RWPE1 (cell line): Measurements from ENCODE around the gene SKI.

ENCODE experiments used
- CTCF ChIA-PET: fragments of 350-600 bp; sonication (Branson Sonifier 250); formaldehyde crosslinking; extraction: SDS; loops from one replicate; lab custom pipeline; 2021; lab: Yijun Ruan, JAX
- POLR2A ChIA-PET: fragments of 400-600 bp; formaldehyde crosslinking; extraction: SDS; loops from one replicate; lab custom pipeline; 2020; ENCODE audit warnings: antibody characterized with exemption; ENCODE audit not compliant: low non-redundant PET; lab: Yijun Ruan, JAX
- DNase-seq: peaks from one replicate; pipeline ENCODE4 v3.0.0; 2012; ENCODE audit warnings: low spot score
- H3K27ac ChIP-seq: fragments of 450-650 bp; 2 replicates; pipeline ENCODE4 v1.5.1; 2017
- CTCF ChIP-seq: fragments of 450-650 bp; conservative IDR thresholded peaks from 2 replicates; pipeline ENCODE4 v1.5.1; 2017; ENCODE audit warnings: low read depth, mild to moderate bottlenecking

Gene SKI

DNA sequence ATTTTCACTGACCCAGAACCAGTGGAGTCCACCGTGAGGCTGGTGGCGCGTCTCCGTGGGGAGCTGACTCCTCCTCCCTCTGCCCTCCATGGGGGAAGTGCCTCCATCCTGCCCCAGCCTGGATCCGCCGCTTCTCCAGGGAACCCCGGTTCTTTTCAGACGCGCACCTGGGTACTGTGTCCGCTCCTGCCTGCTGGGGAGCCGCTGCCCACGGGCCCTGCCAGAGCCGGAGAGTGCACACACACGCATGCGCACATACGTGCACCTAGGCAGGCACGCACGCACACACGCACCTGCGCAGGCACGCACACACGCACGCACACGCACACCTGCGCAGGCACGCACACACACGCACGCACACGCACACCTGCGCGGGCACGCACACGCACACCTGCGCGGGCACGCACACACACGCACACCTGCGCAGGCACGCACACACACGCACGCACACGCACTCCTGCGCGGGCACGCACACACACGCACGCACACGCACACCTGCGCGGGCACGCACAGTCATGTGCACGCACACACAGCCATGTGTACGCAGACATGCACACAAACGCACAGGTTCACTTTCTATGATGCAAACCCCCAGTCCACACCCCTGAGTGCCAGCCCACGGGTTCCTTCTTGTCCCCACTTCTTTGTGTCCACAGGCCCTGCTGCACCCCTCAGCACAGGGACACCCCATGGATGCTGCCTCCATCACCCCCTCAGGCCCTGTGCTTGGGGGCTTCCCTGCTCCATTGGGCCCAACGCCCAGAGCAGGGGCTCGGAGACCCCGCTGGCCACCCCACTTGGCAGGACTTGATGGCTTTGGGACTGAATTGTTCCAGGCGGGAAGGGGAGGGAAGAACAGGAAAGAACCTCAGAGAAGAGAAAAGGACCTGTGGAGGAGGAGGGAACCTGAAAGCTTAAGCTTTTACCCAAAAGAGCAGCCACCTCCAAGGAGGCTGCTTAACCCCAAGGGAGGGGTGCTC, 120.5 kb downstream of the SKI start:
- no peak for TF ChIP-seq CTCF
- no peak for DNase-seq
- CTCF ChIA-PET = no interaction called here
- POLR2A ChIA-PET = no interaction called here
- no peak overlapping the region for H3K27ac ChIP-seq

- H3K27ac ChIP-seq = no peak overlapping the region
- DNase-seq = no peak
- ChIA-PET CTCF (no interaction called here), POLR2A (no interaction called here)
- TF ChIP-seq CTCF = no peak
These were observed 121.7 kb downstream of the SKI start for GRCh38 chr1:2349806-2350205.

DNA sequence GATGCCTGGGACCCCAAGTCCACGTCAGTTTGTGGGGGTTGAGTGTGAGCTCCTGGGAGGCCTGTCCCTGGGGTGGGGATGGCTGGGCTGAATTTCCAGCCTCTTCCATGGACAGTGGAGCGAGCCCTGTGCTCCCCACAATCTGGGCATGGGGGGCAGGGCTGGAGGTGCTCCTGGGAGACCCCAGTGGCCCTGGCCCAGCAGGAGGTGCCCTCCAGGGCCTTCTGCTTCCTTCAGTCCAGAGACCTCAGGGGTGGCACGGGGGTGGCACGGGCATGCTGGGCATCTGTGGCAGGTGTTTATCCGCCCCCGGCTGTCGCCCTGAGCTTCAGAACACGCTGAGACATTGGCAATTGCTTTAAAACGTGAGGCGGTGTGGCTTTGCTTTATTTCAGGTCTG, 122.4 kb downstream of the SKI start:
- ChIA-PET CTCF (no interaction called here), POLR2A (no interaction called here)
- no peak overlapping the region for H3K27ac ChIP-seq
- DNase-seq = no peak
- TF ChIP-seq CTCF = no peak

DNA sequence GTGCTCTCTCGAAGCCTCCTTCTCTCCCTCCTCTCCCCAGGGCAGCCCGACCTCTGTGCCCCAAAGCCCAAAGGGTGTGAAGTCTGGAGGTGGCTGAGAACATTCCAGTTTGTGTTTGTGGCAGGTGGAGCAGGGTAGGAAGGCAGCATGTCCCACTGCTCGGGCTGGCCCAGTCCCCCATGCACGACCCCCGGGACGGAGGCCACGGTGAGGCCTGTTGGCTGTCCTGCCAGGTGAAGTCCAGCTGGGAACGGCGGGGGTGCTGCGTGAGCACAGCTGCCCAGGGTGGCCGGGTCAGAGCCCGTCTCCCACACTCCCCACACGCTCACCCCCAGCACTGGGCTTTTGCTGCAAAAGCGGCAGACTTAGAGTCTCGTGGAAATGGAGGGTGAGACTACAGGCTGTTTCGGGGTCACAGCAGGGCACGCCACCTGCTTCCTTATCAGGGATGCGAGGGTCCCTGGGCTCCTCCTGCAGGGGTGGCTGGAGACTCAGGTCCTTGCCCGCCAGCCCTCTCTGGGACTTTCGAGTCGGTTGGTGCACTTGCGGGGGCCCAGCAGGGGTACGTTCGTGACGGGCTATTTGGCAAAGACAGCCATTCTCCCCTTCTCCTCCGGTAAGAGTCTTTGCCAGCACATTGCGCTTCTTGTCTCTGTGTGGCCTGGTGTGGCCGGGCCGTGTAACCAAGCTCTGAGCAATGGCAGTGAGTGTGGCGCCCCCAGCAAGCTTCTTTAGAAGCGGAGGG, 123.0 kb downstream of the SKI start:
- no peak overlapping the region for H3K27ac ChIP-seq
- ChIA-PET CTCF (interaction anchor here (0.6 kb wide), 1 partner anchor 11 kb away, joined by 3 read pairs; no protein-coding TSS in a partner anchor), POLR2A (no interaction called here)
- no peak for DNase-seq
- no peak for TF ChIP-seq CTCF

GRCh38 chr1:2351723-2352122, 123.6 kb downstream of the SKI start:
- DNase-seq = no peak
- POLR2A ChIA-PET = no interaction called here
- CTCF ChIA-PET = interaction anchor here (0.6 to 1.1 kb wide), 3 partner anchors 11 to 31 kb away, joined by 3 to 4 read pairs (median 3); no protein-coding TSS in a partner anchor
- no peak overlapping the region for H3K27ac ChIP-seq
- no peak for TF ChIP-seq CTCF

DNA sequence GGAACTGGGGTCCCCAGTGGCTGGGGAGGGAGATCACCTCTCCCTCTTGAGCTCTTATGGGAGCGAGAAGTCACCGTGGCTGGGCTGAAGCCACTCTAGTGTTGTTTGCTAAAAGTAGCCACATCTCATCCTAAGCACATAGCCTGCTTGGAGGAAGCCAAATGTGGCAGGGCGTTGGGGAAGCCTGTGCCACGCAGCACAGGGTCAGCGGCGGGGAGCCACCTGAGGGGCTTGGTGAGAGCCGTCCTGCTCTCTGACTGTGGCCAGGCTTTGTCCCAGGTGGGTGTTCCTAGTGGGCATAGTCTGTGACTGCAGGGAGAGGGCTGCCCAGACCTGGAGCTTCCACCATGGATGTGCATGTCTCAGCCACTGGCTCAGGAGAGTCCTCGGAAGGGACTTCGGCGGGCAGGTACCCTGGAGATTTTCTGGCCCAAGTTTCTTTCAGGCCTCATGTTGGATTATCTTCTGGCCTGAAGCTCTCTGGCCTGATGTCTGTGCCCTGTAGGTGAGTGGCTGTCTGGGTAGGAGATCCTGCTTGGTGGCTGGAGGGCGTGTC, 124.3 kb downstream of the SKI start:
- POLR2A ChIA-PET = no interaction called here
- no peak for DNase-seq
- H3K27ac ChIP-seq = no peak overlapping the region
- TF ChIP-seq CTCF = no peak
- CTCF ChIA-PET = interaction anchor here (0.7 to 1.1 kb wide), 3 partner anchors 30 to 205 kb away, joined by 3 to 4 read pairs (median 3); no protein-coding TSS in a partner anchor
